ENCODE data around the gene RNU4-1.
"Not testable (repeated sequence)": the region's sequence is repeated elsewhere in the genome, so short reads cannot be mapped to it uniquely, and the experiment has no call there.

RNU4-1 gene

DNA sequence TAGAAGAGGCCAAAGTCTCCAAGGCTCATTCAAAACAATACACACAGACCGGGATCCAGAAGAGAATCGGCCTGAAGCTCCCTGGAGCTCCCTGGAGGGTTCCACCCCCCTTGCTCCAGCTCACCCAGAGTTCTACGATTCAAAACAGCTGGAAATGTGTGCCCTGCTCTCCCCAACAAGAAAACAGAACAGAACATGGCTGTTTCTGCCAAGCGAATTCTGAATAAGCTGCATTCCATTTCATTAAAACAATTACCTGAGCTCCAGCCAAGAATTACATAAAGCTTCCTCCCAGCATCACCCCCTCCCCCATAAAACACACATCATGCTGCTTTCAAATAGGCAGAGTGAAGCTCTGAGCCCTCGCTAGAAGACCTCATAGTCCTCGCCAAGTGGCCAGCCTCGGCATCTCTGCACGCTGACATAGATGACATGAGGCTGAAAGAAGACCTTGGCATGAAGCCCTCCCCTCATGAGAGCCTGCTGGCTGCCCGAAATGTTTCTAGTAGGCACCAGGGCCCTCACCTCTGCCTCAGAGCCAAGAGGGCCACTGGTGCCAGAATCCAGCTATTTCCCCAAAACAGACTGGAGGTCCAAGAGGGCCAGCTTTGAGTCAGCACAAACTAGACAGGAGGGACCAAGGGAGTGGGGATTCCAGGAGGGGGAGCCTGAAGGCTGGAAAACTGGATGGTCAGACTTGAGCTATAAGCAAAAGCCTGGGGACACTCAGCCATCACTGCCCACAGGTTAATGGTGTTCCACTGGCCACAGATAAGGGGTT is 35.8 kb downstream of the RNU4-1 start:
- no peak for DNase-seq

DNA sequence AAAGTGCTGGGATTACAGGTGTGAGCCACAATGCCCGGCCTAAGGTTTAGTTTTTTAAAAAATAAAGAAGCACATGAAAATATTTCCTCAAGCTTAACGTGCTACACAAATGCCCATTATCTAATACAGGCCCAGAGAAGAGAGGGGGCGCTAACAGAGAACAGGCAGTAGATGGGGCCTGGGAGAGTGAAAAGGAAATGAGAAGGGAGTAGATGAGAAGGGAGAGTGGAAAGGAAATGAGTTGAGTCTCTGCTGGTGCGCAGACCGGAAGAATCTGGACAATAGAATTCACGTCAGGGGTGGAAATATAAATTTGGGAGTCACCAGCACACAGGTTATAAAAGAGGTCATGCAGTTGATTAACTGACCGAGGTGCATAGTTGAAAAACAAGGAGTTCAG is 38.2 kb downstream of the RNU4-1 start:
- no peak for DNase-seq

- DNase-seq, result peak; percentile 50
These were observed 39.7 kb downstream of the RNU4-1 start for GRCh38 chr12:120253313-120253712.

DNA sequence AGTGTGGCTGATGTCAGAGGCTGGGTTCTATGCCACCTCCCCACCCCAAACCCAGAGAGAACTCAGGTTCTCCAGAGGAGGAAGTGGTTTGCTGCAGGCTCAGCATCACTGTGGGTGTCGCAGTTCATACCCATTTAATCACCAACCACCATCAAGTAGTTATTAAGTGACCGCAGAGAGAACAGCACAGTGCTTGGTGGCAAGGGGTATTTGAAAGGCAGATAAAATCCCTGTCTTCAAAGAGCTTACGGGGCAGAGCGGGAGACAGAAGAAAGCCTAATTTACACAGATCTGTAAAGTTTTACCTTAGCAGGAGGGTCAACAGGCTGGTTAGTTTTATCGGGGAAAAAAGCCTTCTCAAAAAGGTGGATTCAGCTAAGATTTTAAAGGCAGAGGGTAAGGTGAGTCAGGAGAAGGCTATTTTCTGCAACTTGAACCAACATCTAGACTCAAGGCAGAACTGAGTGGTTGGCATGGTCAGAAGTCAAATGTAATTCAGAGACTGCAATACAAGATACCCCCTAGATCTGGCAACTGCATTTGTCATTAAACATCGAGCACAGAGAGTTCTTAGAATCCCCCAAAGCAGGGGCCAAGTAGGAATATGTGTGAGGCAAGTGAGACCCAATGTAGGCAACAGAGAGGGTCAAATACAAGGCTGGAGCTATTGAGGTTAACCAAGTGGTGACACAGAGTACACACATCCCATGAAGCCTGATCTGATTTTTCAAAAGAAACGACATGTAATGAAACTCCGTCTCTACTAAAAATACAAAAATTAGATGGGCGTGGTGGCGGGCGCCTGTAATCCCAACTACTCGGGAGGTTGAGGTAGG is 40.7 kb downstream of the RNU4-1 start:
- DNase-seq, result peak; percentile 63

DNA sequence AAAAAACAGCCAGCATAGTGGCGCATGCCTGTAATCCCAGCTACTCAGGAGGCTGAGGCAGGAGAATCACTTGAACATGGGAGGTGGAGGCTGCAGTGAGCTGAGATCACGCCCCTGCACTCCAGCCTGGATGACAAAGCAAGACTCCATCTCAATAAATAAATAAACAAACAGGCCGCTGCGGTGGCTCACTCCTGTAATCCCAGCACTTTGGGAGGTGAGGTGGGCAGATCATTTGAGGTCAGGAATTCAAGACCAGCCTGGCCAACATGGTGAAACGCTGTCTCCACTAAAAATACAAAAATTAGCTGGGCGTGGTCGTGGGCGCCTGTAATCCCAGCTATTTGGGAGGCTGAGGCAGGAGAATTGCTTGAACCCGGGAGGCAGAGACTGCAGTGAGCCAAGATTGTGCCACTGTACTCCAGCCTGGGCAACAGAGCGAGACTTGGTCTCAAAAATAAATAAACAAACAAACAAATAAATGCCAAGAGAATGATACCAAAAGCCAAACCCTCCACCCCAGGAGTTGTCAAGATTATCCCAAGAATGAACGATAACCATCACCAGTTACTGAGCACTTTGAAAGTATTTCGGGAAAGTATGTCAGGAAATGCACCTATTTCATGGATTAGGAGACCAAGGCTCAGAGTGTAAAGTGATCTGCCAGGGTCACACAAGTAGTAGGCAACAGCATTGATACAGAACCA is 41.5 kb downstream of the RNU4-1 start:
- DNase-seq, result not testable (repeated sequence)

DNA sequence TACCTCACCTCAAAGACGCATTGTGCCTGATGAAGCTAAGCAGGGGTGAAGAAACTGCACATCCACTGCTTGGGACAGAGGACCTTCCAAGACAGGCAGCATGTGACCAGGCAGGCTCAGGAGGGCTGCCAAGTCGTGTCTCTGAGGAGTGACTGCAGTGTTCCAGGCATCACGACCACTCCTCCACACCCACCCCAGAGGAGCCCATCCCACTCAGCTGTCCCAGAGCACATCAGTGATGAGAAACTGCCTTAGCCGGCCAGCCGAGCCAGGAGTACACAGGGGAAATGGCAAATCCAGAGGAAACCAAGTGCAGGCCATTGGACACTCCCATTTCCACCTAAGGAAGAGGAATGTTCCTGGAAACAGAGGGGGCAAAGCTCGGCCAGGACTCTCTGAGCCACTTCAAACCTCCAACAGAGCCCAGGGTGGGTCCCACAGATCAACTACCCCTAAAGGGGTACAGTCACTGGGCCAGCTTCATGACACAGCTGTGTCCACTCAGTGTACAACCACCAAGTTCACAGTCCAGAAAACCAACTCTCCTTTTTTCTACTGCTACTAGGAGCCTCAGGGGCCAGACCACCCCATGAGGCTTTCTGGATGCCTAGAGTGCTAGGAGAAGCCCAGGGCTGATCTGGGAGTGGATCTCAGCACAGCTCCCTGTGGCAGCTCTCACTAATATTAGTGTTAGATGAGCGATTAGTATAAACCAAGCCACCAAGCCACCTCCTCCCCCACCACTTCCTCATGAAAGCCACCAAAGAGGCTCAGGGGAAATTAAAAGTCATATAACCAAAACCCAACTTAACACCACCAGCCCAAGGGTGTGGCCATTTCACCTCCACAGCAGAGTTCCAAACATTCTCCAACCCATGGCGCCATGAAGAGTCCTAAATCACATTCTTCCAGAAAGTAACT is 42.9 kb downstream of the RNU4-1 start:
- DNase-seq, result peak; percentile 31

DNA sequence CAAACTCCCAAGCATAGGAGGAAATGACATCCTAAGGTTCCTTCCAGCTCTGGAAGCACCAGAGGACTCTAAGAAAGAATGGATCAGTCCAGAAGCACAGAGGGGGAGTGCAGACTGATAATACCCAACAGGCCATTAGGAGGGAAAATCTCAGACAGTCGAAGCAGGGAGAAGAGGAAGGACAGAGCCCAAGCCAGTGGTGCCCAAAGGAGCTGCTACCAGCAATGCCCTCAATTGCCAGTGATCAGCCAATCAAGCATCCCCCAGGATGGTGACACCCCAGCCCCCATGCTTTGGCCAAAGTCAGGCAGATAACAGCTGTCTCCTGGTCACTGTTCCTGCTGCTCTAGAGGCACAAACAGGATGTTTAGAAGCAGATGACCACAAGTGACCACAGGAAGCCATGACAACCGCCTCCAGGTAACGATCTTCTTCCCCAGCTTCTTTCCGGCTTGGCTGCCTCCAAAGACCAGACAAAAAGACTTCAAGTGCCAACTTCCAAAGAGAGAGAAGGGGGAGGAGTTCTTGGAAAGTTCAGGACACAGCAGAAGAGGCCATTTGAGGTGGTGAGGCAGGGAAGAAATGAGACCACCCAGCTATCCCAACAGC is 43.7 kb downstream of the RNU4-1 start:
- peak; percentile 29 for DNase-seq

GRCh38 chr12:120247621-120248030 is 45.4 kb downstream of the RNU4-1 start:
- no peak for DNase-seq

DNA sequence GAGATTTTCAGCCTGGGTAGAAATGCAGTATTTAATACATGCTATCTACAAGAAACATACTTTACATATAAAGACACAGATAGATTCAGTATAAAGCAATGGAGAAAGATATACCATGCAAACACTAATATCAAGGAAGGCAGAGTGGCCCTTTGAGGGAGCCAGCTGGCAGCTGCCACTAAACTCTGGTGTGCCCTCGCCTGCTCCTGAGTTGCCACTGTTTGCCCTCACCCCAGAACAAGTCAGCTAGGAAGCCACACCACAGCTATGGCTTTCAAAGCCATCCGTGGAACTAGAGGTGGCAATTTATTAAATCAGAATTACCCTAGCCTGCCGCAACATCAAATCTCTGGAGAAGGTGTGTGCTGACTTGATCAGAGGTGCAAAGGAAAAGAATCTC is 45.9 kb downstream of the RNU4-1 start:
- DNase-seq, result no peak

DNA sequence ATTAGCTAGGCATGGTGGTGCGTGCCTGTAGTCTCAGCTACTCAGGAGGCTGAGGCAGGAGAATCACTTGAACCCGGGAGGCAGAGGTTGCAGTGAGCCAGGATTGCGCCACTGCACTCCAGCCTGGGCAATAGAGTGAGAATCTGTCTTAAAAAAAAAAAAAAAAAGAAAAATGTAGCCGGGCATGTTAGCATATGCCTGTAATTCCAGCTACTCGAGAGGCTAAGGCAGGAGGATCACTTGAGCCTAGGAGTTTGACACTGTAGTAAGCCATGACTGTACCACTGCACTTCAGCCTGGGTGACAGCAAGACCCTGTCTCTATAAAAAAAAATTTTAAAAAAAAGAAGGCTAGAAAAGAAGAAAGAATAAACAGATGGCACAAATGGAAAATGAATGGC is 46.3 kb downstream of the RNU4-1 start:
- not testable (repeated sequence) for DNase-seq
